H1 (cell line): ENCODE results near the gene SLC25A48. TPM values are rescaled to one million over a fixed set of nuclear protein-coding genes. Genes with fewer than 3 reads are reported as not detected.

ENCODE experiments used
- CTCF ChIA-PET: fragments of 300-600 bp; sonication (Branson Sonifier 250); formaldehyde crosslinking; loops from one replicate; lab custom pipeline; 2021; ENCODE audit not compliant: partially characterized antibody; lab: Charles Lee
- POLR2A ChIA-PET: fragments of 300-600 bp; sonication (Branson Sonifier 250); formaldehyde crosslinking; loops from one replicate; lab custom pipeline; 2021; ENCODE audit warnings: inconsistent platforms; ENCODE audit not compliant: partially characterized antibody; lab: Charles Lee
- DNase-seq, 2 experiments: peaks; one replicate each; pipeline versions ENCODE4 v3.0.0 to v3.0.0-alpha.2; 2010 to 2022; ENCODE audit warnings: low spot score in 2 of 2, low read depth in 1 of 2, mixed read lengths in 1 of 2
- FAIRE-seq: peaks from 2 replicates; lab custom pipeline; 2011; peaks lifted over from hg19 to GRCh38; lab: Jason Lieb, UNC
- H2AFZ ChIP-seq: 2 replicates; pipeline ENCODE4 v1.8.1; 2012; ENCODE audit warnings: low read length, inconsistent platforms
- H2AK5ac ChIP-seq: 2 replicates; pipeline ENCODE4 v1.6.1; 2013; ENCODE audit warnings: low read depth, low read length
- H2BK120ac ChIP-seq: replicated peaks from 2 replicates; pipeline ENCODE3; 2013; ENCODE audit warnings: low read depth, low read length, inconsistent platforms
- H2BK12ac ChIP-seq: 2 replicates; pipeline ENCODE4 v1.6.1; 2013; ENCODE audit warnings: low read depth, low read length
- H2BK15ac ChIP-seq: 2 replicates; pipeline ENCODE4 v1.6.1; 2013; ENCODE audit warnings: low read length
- H2BK20ac ChIP-seq: 2 replicates; pipeline ENCODE4 v1.6.1; 2013; ENCODE audit warnings: low read length
- H2BK5ac ChIP-seq: 2 replicates; pipeline ENCODE4 v1.6.1; 2013; ENCODE audit warnings: low read depth, low read length
- H3K14ac ChIP-seq: 2 replicates; pipeline ENCODE4 v1.6.1; 2013; ENCODE audit warnings: inconsistent platforms; ENCODE audit not compliant: insufficient read length
- H3K18ac ChIP-seq: 2 replicates; pipeline ENCODE4 v1.6.1; 2013; ENCODE audit warnings: low read length; ENCODE audit errors: extremely low read depth
- H3K23ac ChIP-seq: 2 replicates; pipeline ENCODE4 v1.6.1; 2013; ENCODE audit warnings: inconsistent platforms; ENCODE audit not compliant: insufficient read length
- H3K23me2 ChIP-seq: 2 replicates; pipeline ENCODE4 v1.6.1; 2013; ENCODE audit warnings: low read depth, low read length
- H3K27ac ChIP-seq: 2 replicates; pipeline ENCODE4 v1.6.1; 2011; ENCODE audit warnings: low read depth, low read length, inconsistent platforms
- H3K27me3 ChIP-seq, 4 experiments: replicated peaks in 1 of 4; 1 replicate in 1 of 4; 2 replicates in 3 of 4; pipeline versions ENCODE4 v1.6.1 to v1.8.1; 2011 to 2013; ENCODE audit warnings: low read length in 3 of 4, mild to moderate bottlenecking in 3 of 4, inconsistent platforms in 2 of 4, mixed read lengths in 2 of 4, moderate library complexity in 1 of 4; ENCODE audit not compliant: control insufficient read depth in 3 of 4, insufficient read depth in 3 of 4; ENCODE audit errors: extremely low read depth in 1 of 4
- H3K36me3 ChIP-seq, 4 experiments: 2 replicates each; pipeline versions ENCODE4 v1.6.1 to v1.8.1; 2011 to 2013; ENCODE audit warnings: mild to moderate bottlenecking in 4 of 4, low read length in 3 of 4, moderate library complexity in 2 of 4, control low read depth in 1 of 4, inconsistent platforms in 1 of 4; ENCODE audit not compliant: insufficient read depth in 4 of 4, control insufficient read depth in 2 of 4
- H3K4ac ChIP-seq: replicated peaks from 2 replicates; pipeline ENCODE3; 2013; ENCODE audit warnings: low read length, low read depth, mixed read lengths, inconsistent platforms; ENCODE audit not compliant: insufficient read length
- H3K4me1 ChIP-seq, 4 experiments: replicated peaks in 1 of 4; 1 replicate in 1 of 4; 2 replicates in 3 of 4; pipeline versions ENCODE4 v1.6.1 to v1.8.1; 2011 to 2013; ENCODE audit warnings: low read length in 3 of 4, inconsistent platforms in 2 of 4, mixed read lengths in 1 of 4; ENCODE audit not compliant: insufficient read depth in 4 of 4, control insufficient read depth in 3 of 4
- H3K4me2 ChIP-seq, 2 experiments: 2 replicates each; pipeline versions ENCODE4 v1.6.1 to v1.8.1; 2011 to 2013; ENCODE audit warnings: low read depth in 2 of 2, low read length in 2 of 2, control low read depth in 1 of 2, inconsistent platforms in 1 of 2, mild to moderate bottlenecking in 1 of 2; ENCODE audit not compliant: insufficient read depth in 1 of 2
- H3K4me3 ChIP-seq, 4 experiments: fragments of 200-600, 300-600 bp in 1 of 4; sonication (generic), shearing (Covaris generic), sonication (Bioruptor Twin) in 1 of 4; 2 replicates each; pipeline versions ENCODE4 v1.5.1 to v1.8.1; 2011 to 2016; ENCODE audit warnings: low read length in 4 of 4, low read depth in 3 of 4, control low read depth in 2 of 4, inconsistent platforms in 2 of 4, mild to moderate bottlenecking in 2 of 4, mixed read lengths in 1 of 4, moderate library complexity in 1 of 4; ENCODE audit not compliant: insufficient read depth in 2 of 4; ENCODE audit errors: extremely low read depth in 1 of 4
- H3K56ac ChIP-seq: replicated peaks from 2 replicates; pipeline ENCODE3; 2013; ENCODE audit warnings: low read depth, mild to moderate bottlenecking, mixed read lengths, low read length, inconsistent platforms; ENCODE audit not compliant: insufficient read length
- H3K79me1 ChIP-seq: 2 replicates; pipeline ENCODE4 v1.6.1; 2013; ENCODE audit warnings: low read depth, low read length, control low read depth
- H3K79me2 ChIP-seq, 2 experiments: 2 replicates each; pipeline versions ENCODE4 v1.6.1 to v1.8.1; 2012 to 2013; ENCODE audit warnings: low read length in 2 of 2, mild to moderate bottlenecking in 2 of 2, inconsistent platforms in 1 of 2; ENCODE audit not compliant: insufficient read depth in 2 of 2, control insufficient read depth in 1 of 2
- H3K9ac ChIP-seq, 4 experiments: replicated peaks in 1 of 4; 1 replicate in 1 of 4; 2 replicates in 3 of 4; pipeline versions ENCODE4 v1.6.1 to v1.8.1; 2011 to 2013; ENCODE audit warnings: low read depth in 3 of 4, low read length in 3 of 4, control low read depth in 2 of 4, mild to moderate bottlenecking in 2 of 4, moderate library complexity in 2 of 4, inconsistent platforms in 1 of 4; ENCODE audit errors: extremely low read depth in 1 of 4
- H3K9me3 ChIP-seq, 2 experiments: 2 replicates each; pipeline versions ENCODE4 v1.6.1 to v1.8.1; 2012 to 2013; ENCODE audit warnings: mild to moderate bottlenecking in 2 of 2, moderate library complexity in 2 of 2, control low read depth in 1 of 2, inconsistent platforms in 1 of 2, low read depth in 1 of 2, low read length in 1 of 2, mixed read lengths in 1 of 2; ENCODE audit not compliant: insufficient read depth in 2 of 2
- H4K20me1 ChIP-seq, 2 experiments: replicated peaks in 1 of 2; 2 replicates each; pipeline versions ENCODE3 to v1.8.1; 2011 to 2013; ENCODE audit warnings: inconsistent platforms in 2 of 2, low read length in 2 of 2, mild to moderate bottlenecking in 1 of 2; ENCODE audit not compliant: insufficient read depth in 2 of 2, control insufficient read depth in 1 of 2
- H4K5ac ChIP-seq: 2 replicates; pipeline ENCODE4 v1.6.1; 2013; ENCODE audit warnings: low read length, low read depth, mixed read lengths, inconsistent platforms; ENCODE audit not compliant: insufficient read length
- H4K8ac ChIP-seq: 2 replicates; pipeline ENCODE4 v1.8.0; 2013; ENCODE audit warnings: mild to moderate bottlenecking, moderate library complexity, low read length, inconsistent platforms; ENCODE audit not compliant: insufficient read depth; ENCODE audit errors: extremely low read depth
- H4K91ac ChIP-seq: replicated peaks from 2 replicates; pipeline ENCODE3; 2013; ENCODE audit warnings: low read length, mixed read lengths, inconsistent platforms; ENCODE audit not compliant: insufficient read length
- BACH1 ChIP-seq: IDR thresholded peaks from 2 replicates; pipeline ENCODE4 v1.6.1; 2012; ENCODE audit warnings: low read length, improper control_type of control experiment
- CBX8 ChIP-seq: fragments of 300-800, 300-1000 bp; sonication (generic); IDR thresholded peaks from 2 replicates; pipeline ENCODE4 v1.7.1; 2016; ENCODE audit warnings: low read depth, low read length, borderline replicate concordance
- TEAD4 ChIP-seq: IDR thresholded peaks from 2 replicates; pipeline ENCODE4 v1.6.1; 2012; ENCODE audit warnings: low read depth, low read length, inconsistent platforms, mixed read lengths
- WGBS, 2 experiments: shearing (Covaris generic) in 1 of 2; methylation state at CpG; one replicate each; pipeline versions ENCODE4 v1.1.6 to v1.1.7; 2013 to 2015; ENCODE audit warnings: low lambda C conversion rate in 2 of 2, mixed read lengths in 2 of 2, inconsistent platforms in 1 of 2, low coverage in 1 of 2, missing lambda C conversion rate in 1 of 2; ENCODE audit not compliant: insufficient replicate concordance in 2 of 2, insufficient coverage in 1 of 2, insufficient read length in 1 of 2; ENCODE audit errors: extremely low coverage in 1 of 2, missing lambda C conversion rate in 1 of 2; 5-methylcytosine and 5-hydroxymethylcytosine counted together
- polyA plus RNA-seq, 7 experiments: library from polyadenylated mRNA; depleted of rRNA in 3 of 7; stranded (reverse) in 5 of 7; unstranded in 2 of 7; fragments of >200 nt in 5 of 7; fragments of 200-250 nt in 2 of 7; gene quantifications; 1 replicate in 5 of 7; 2 replicates in 1 of 7; 4 replicates in 1 of 7; pipeline versions ENCODE4 v1.2.1 to v1.2.3, GENCODE V29; 2011 to 2013; ENCODE audit warnings: missing spikeins in 2 of 7, mixed read lengths in 2 of 7
- total RNA-seq: library from RNA; stranded (reverse); fragmentation: NEBNext Ultra II Directional; extraction: Animal tissue kit (Norgen Biotek cat#: 25700); gene quantifications from 2 replicates; pipeline ENCODE4 v1.2.1, GENCODE V29; 2021
- TF ChIP-seq, protein P1 (sequence below), 3 experiments: IDR thresholded peaks; 1 replicate in 2 of 3; 2 replicates in 1 of 3; pipeline versions ENCODE4 v1.5.1 to v1.6.1; 2011; ENCODE audit warnings: low read length in 3 of 3, mild to moderate bottlenecking in 3 of 3, inconsistent platforms in 2 of 3, low read depth in 1 of 3, moderate library complexity in 1 of 3; ENCODE audit not compliant: insufficient read depth in 1 of 3; ENCODE audit errors: control extremely low read depth in 1 of 3

The SLC25A48 gene
- total and polyA plus RNA-seq, 2 of the 8 experiments (the other 6 are each of a cell fraction or from before 2014, with no cell fraction given): 1.3 to 1.8 TPM

DNA sequence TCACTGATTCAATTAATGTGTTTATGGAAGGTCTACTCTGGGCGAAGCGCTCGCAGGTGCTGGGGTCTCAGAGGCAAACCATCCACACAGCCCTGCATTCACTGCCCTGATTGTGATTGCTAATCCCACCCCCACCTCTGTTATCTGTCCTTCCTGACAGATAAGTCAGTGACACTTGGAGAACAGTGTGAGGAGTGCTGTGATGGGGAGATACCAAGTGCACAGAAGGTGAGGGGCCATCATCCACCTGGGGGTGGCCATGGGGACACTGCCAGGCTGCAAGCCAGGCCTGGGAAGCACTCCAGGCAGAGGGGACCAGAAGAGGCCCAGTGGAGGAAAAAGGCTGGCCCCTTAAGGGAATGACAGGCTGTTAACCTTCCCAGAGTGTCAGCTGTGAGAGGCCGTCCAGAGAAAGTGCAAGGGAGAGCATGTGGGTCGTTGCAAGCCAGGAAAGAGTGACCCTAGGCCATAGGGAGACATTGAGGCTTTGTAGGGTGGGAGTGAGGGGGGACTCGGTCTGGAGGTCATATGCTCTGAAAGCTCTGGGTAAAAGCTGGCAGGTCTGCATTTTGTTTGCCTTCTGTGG lies 43.2 kb downstream of the SLC25A48 start:
- FAIRE-seq (no peak), DNase-seq (no peak)
- Histone ChIP-seq H2BK20ac (no peak overlapping the region), H3K23me2 (no peaks in the 10 kb centered on the region), H3K27ac (no peak overlapping the region), H2AK5ac (no peak overlapping the region), H4K91ac (no peak overlapping the region), H2AFZ (no peak overlapping the region), H3K27me3 (no peaks in the 10 kb centered on the region), H3K14ac (no peak overlapping the region), H3K4me3 (no peak overlapping the region), H4K5ac (no peak overlapping the region), H3K23ac (no peak overlapping the region), H2BK12ac (no peak overlapping the region), H3K79me1 (no peaks in the 10 kb centered on the region), H3K4me1 (peaks cover 3 to 5% (median 4%) of the 10 kb centered on the region in 4 experiments; a peak in 6 of 7 replicates), H3K18ac (no peak overlapping the region), H3K36me3 (no peaks in the 10 kb centered on the region), H2BK5ac (no peak overlapping the region), H3K56ac (no peak overlapping the region), H4K8ac (no peak overlapping the region), H3K4ac (no peak overlapping the region), H2BK120ac (no peak overlapping the region), H3K9me3 (no peaks in the 10 kb centered on the region), H3K9ac (no peak overlapping the region), H3K4me2 (no peak overlapping the region), H2BK15ac (no peak overlapping the region), H3K79me2 (no peaks in the 10 kb centered on the region), H4K20me1 (no peaks in the 10 kb centered on the region)
- whole genome bisulfite sequencing, 2 experiments: 93% methylated on average over 6 of the region's 6 CpGs; no CpG with 5 or more reads in 1 of the 2 experiments
- ChIA-PET CTCF (interaction anchor here (1.0 to 3.6 kb wide), 9 partner anchors 11 to 412 kb away, joined by 3 to 18 read pairs (median 4); no protein-coding TSS in a partner anchor), POLR2A (no interaction called here)
- TF ChIP-seq CBX8: no peak
- TF ChIP-seq, protein P1, sequence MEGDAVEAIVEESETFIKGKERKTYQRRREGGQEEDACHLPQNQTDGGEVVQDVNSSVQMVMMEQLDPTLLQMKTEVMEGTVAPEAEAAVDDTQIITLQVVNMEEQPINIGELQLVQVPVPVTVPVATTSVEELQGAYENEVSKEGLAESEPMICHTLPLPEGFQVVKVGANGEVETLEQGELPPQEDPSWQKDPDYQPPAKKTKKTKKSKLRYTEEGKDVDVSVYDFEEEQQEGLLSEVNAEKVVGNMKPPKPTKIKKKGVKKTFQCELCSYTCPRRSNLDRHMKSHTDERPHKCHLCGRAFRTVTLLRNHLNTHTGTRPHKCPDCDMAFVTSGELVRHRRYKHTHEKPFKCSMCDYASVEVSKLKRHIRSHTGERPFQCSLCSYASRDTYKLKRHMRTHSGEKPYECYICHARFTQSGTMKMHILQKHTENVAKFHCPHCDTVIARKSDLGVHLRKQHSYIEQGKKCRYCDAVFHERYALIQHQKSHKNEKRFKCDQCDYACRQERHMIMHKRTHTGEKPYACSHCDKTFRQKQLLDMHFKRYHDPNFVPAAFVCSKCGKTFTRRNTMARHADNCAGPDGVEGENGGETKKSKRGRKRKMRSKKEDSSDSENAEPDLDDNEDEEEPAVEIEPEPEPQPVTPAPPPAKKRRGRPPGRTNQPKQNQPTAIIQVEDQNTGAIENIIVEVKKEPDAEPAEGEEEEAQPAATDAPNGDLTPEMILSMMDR (IDR thresholded peaks at IDR 0.05; ENCODE audit: control extremely low read depth in 1 of 3, insufficient read depth in 1 of 3, low read depth in 1 of 3, low read length in 3 of 3): no peak
- TF ChIP-seq TEAD4: no peak
- TF ChIP-seq BACH1: no peak
